Kidney (tissue), 14 donors: ENCODE data around the gene EPDR1. TPM values are rescaled to one million over a fixed set of nuclear protein-coding genes. Genes with fewer than 3 reads are reported as not detected.

Experiments used
- DNase-seq, 5 donors: peaks; one replicate each; pipeline ENCODE4 v3.0.0-alpha.2; 2013 to 2020
- FAIRE-seq: peaks from 2 replicates; lab custom pipeline; 2012; peaks lifted over from hg19 to GRCh38; lab: Jason Lieb, UNC
- H3K27ac ChIP-seq, 2 donors: one replicate each; pipeline ENCODE4 v1.7.0; 2013; ENCODE audit warnings: low read depth in 2 of 2, low read length in 2 of 2, inconsistent platforms in 1 of 2
- H3K27me3 ChIP-seq: one replicate; pipeline ENCODE4 v1.7.1; 2013; ENCODE audit warnings: low read length, inconsistent platforms; ENCODE audit not compliant: control insufficient read depth, insufficient read depth
- H3K36me3 ChIP-seq, 3 donors: one replicate each; pipeline versions ENCODE4 v1.7.0 to v1.7.1; 2013; ENCODE audit warnings: low read length in 3 of 3, control low read depth in 1 of 3, inconsistent platforms in 1 of 3; ENCODE audit not compliant: insufficient read depth in 3 of 3, control insufficient read depth in 2 of 3
- H3K4me1 ChIP-seq, 3 donors: one replicate each; pipeline versions ENCODE4 v1.7.0 to v1.7.1; 2013; ENCODE audit warnings: low read length in 3 of 3, inconsistent platforms in 1 of 3, low read depth in 1 of 3; ENCODE audit not compliant: control insufficient read depth in 2 of 3, insufficient read depth in 2 of 3
- H3K4me3 ChIP-seq, 3 donors: one replicate each; pipeline versions ENCODE4 v1.7.0 to v1.8.1; 2013; ENCODE audit warnings: low read length in 3 of 3, control low read depth in 1 of 3, inconsistent platforms in 1 of 3
- H3K9ac ChIP-seq, 3 donors: one replicate each; pipeline versions ENCODE4 v1.7.0 to v1.7.1; 2013; ENCODE audit warnings: low read length in 3 of 3, control low read depth in 1 of 3, inconsistent platforms in 1 of 3
- H3K9me3 ChIP-seq, 3 donors: one replicate each; pipeline versions ENCODE4 v1.7.0 to v1.7.1; 2013; ENCODE audit warnings: low read length in 3 of 3, control low read depth in 1 of 3, inconsistent platforms in 1 of 3; ENCODE audit not compliant: control insufficient read depth in 2 of 3, insufficient read depth in 1 of 3
- CTCF ChIP-seq: IDR thresholded peaks from 3 replicates; pipeline ENCODE4 v1.5.1; 2012; ENCODE audit warnings: mild to moderate bottlenecking, moderate library complexity, borderline replicate concordance; ENCODE audit not compliant: insufficient read depth; ENCODE audit errors: extremely low read depth
- intact Hi-C: fragments of 100-400 bp; cut with DNase I; formaldehyde crosslinking; loops from one replicate; pipeline ENCODE4 v1.11.1; 2022
- polyA plus RNA-seq: library from polyadenylated mRNA; stranded (reverse); fragments of 350-450 nt; fragmentation: Illumina TruSeq; extraction: RNeasy Lipid Tissue Mini Kit (QIAGEN cat#74804); gene quantifications from one replicate; pipeline ENCODE4 v1.2.3, GENCODE V29; 2014; ENCODE audit warnings: low read depth, low replicate concordance; ENCODE audit not compliant: insufficient read depth
- total RNA-seq: library from RNA; stranded (reverse); fragmentation: NEBNext Ultra II Directional; extraction: Animal tissue kit (Norgen Biotek cat#: 25700); gene quantifications from one replicate; pipeline ENCODE4 v1.2.1, GENCODE V29; 2021
- donor health status: control.
- donor health status: control.
- donor health status: control.
- donor health status: control.
- donor health status: control.
- donor health status: DM: yes; HTN: yes; CAD: no.
- donor health status: Normal renal cell carcinoma (clear cell type).

Gene EPDR1
- total and polyA plus RNA-seq, 2 donors from 2014 or later = 17.0 to 25.2 TPM

- intact Hi-C loops = no loop called here
- Histone ChIP-seq H3K27ac (no peak overlapping the region), H3K4me3 (no peak overlapping the region), H3K4me1 (peaks cover 0 to 9% (median 3%) of the 10 kb centered on the region in 3 donors), H3K9me3 (no peaks in the 10 kb centered on the region), H3K9ac (no peak overlapping the region), H3K27me3 (no peaks in the 10 kb centered on the region), H3K36me3 (no peaks in the 10 kb centered on the region)
- TF ChIP-seq CTCF = no peak
- DNase-seq (peak in 2 of 5 donors; percentile 50 to 69), FAIRE-seq (no peak)
These were observed 5.0 kb upstream of the EPDR1 start for GRCh38 chr7:37915438-37915837.

GRCh38 chr7:37916017-37916672 is 4.3 kb upstream of the EPDR1 start:
- FAIRE-seq (no peak), DNase-seq (peak in 4 of 5 donors; percentile 25 to 75 (median 52))
- intact Hi-C loops = no loop called here
- Histone ChIP-seq H3K4me1 (peaks cover 0 to 9% (median 3%) of the 10 kb centered on the region in 3 donors), H3K4me3 (peak overlapping the region; percentile 35 to 61 (median 57)), H3K9ac (no peak overlapping the region), H3K9me3 (no peaks in the 10 kb centered on the region), H3K27me3 (no peaks in the 10 kb centered on the region), H3K36me3 (no peaks in the 10 kb centered on the region), H3K27ac (peak overlapping the region in 1 of 2 donors; percentile 37)
- no peak for TF ChIP-seq CTCF

GRCh38 chr7:37916673-37917660 is 3.5 kb upstream of the EPDR1 start, which contains the start of gene SFRP4:
TSS of gene SFRP4 (minus strand) at chr7:37916817. CDS start at chr7:37916537, 280 bp downstream.
- H3K9me3 ChIP-seq = no peaks in the 10 kb centered on the region
- peak; percentile 60 for TF ChIP-seq CTCF
- intact Hi-C loops = no loop called here
- peak within 1 kb of the TSS; percentile 37 to 44 for H3K27ac ChIP-seq
- no peak for FAIRE-seq
- DNase-seq = peak; percentile 62 to 92 (median 85)
- H3K4me3 ChIP-seq = peak within 1 kb of the TSS; percentile 40 to 61 (median 57)
- H3K36me3 ChIP-seq = no peaks in the 10 kb centered on the region
- no peak within 1 kb of the TSS for H3K9ac ChIP-seq
- H3K27me3 ChIP-seq = no peaks in the 10 kb centered on the region
- peaks cover 0 to 9% (median 3%) of the 10 kb centered on the region in 3 donors for H3K4me1 ChIP-seq
